ENCODE results near the gene TGFA.

TGFA gene

DNA sequence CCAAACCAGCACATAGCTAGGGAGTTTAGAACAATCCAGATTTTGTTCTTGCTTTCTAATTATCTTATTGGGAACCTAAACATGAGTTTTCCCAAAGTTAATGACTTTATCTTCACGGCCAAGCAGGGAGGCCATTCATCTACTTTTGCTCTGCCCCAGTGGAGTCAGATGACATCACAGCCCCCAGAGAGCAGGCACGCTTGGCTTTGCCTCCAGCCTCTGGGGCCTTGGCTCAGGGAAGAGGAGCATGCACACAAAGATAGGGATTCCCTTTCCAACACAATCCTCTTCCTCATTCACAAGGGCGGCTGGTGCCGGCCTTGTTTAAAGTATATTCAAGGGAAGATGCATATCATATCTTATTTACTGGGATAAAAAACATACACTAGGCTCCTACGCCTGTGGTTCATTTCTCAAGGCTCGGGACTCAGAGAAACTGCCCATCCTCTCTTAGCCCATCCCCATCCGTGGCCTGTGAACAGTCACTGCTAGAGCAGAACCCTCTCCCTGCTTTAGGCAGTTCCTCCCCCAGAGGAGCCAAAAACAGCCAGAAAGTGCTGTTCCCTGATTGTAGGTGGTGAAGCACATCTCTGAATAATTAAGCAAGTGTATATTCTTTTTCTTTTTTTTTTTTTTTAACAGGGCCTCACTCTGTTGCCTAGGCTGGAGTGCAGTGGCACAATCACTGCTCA, 21.2 kb downstream of the TGFA start:
- TF ChIP-seq, protein P1, sequence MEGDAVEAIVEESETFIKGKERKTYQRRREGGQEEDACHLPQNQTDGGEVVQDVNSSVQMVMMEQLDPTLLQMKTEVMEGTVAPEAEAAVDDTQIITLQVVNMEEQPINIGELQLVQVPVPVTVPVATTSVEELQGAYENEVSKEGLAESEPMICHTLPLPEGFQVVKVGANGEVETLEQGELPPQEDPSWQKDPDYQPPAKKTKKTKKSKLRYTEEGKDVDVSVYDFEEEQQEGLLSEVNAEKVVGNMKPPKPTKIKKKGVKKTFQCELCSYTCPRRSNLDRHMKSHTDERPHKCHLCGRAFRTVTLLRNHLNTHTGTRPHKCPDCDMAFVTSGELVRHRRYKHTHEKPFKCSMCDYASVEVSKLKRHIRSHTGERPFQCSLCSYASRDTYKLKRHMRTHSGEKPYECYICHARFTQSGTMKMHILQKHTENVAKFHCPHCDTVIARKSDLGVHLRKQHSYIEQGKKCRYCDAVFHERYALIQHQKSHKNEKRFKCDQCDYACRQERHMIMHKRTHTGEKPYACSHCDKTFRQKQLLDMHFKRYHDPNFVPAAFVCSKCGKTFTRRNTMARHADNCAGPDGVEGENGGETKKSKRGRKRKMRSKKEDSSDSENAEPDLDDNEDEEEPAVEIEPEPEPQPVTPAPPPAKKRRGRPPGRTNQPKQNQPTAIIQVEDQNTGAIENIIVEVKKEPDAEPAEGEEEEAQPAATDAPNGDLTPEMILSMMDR (conservative IDR thresholded peaks at IDR 0.05; ENCODE audit: low read length): no peak

DNA sequence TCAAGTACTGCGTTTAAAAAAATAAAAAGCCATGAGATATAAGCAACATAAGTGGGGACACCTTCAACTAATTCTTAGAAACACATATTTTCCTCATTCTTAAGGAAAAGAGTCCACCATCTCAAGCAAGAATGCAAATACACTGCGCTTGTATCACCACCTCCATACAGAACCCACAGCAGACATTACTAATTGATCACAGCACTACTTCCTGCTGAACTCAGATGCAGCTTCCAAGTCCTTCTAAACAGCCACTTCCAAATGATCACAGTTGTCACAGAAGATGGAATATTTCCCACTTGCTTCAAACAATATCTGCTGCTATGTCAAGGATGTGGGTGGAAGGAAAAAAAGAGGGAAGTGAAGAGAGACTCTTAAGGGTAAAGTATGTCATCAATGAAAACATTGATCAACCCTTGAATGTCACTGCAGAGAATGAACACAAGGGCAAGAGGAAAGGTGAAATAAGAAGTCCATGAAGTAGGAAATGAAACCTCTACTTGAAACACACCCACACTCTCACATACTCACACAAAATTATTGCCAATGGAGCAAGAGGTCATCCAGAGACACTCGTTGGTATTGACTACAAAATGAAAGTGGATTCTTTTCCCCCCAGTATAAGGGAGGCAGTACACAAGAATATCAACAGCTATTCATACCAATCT, 22.1 kb downstream of the TGFA start:
- no peak overlapping the region for H3K4me3 ChIP-seq (ENCODE audit: low read length)
- TF ChIP-seq, protein P1 (conservative IDR thresholded peaks at IDR 0.05; ENCODE audit: low read length): no peak
- no peak for DNase-seq (ENCODE audit: low read depth)

More for the DNA sequence above, 21.2 kb downstream of the TGFA start:
- no peak overlapping the region for H3K4me3 ChIP-seq (ENCODE audit: low read length)
- DNase-seq (ENCODE audit: low read depth): no peak

DNA sequence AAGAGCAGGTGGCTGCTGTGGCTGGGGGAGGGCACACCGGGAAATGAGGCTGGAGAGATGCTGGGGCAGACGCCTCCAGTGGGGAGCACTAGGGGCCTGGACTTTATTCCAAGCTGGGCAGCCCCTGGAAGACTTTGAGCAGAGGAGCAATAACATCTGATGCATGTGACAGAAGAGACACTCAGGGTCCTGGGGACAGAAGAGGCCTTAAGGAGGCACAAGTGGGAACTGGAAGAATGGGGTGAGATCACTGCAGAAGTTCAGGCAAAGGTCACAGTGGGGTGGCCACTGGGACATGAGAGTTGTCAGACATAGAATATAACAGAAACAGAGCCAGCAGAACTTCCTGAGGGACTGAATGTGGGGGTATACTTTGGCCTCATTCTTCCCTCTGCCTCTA, 24.0 kb downstream of the TGFA start:
- TF ChIP-seq, protein P1 (conservative IDR thresholded peaks at IDR 0.05; ENCODE audit: low read length): no peak
- H3K4me3 ChIP-seq (ENCODE audit: low read length): no peak overlapping the region
- no peak for DNase-seq (ENCODE audit: low read depth)

DNA sequence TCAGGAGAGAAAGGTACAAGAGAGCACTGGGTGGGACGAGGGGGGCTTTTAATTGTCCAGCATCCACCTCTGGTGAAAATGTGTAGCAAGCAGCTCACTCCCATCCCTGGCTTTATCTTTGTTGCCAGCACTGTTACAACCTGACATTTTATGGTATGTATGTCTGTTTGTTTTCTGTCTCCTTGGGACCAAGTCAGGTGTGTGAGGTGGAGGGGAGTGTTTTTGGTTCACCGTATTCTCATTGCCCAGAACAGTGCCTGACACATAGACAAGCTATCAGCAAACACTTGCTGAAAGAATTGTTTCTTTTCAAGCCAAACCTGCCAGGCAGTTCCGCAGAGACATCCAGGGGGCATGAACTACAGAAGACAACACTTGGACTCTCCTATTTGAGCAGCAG, 24.7 kb downstream of the TGFA start:
- no peak overlapping the region for H3K4me3 ChIP-seq (ENCODE audit: low read length)
- no peak for DNase-seq (ENCODE audit: low read depth)
- TF ChIP-seq, protein P1 (conservative IDR thresholded peaks at IDR 0.05; ENCODE audit: low read length): no peak

DNA sequence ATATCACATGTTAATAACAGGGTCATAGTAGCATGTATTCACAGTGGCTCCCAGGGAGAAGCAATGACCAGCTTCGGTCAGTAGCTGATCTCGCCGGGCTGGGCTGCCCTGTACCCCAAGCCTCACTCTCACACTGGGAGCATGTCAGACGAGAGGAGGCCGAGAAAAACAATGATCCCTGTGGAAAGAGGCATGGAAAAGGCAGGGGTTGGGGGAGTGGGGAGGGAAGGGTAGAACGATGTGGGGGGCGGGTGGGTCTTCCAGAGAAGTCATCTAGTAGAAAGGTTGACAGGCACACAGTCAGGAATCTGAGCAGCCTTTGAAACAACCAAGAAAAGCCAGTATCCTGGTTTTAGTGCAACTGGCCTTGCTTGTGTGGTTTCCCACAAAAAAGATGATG, 25.4 kb downstream of the TGFA start:
- TF ChIP-seq, protein P1 (conservative IDR thresholded peaks at IDR 0.05; ENCODE audit: low read length): no peak
- no peak for DNase-seq (ENCODE audit: low read depth)
- no peak overlapping the region for H3K4me3 ChIP-seq (ENCODE audit: low read length)

DNA sequence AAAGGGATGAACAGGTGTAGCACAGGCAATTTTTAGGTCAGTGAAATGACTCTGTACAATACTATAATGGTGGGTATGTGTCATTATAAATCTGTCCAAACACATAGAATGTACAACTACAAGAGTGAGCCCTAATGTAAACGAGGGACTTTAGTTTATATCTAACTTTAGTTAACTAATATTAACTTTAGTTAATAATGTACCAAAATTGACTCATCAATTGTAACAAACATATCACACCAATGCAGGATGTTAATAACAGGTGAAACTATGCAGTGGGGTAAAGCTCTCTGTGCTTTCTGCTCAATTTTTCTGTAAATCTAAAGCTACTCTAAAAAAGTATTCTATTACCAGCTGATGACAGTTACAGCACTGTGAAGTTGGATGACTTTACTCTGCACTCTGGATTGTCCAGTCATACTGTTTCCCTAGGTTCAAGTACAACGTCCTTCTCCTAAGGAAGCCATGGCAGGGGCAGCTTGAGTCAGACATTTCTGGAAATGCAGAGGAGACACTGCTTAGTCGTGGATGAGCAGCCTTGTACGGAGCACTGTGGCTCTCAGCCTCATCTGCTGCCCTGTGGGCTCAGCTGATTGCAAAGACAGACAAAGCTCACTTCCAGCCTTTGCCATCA, 26.1 kb downstream of the TGFA start:
- H3K4me3 ChIP-seq (ENCODE audit: low read length): no peak overlapping the region
- DNase-seq (ENCODE audit: low read depth): no peak
- TF ChIP-seq, protein P1 (conservative IDR thresholded peaks at IDR 0.05; ENCODE audit: low read length): no peak

Measured in AG10803 (cell line).